Measurements from ENCODE around the gene DSC1.

DNA sequence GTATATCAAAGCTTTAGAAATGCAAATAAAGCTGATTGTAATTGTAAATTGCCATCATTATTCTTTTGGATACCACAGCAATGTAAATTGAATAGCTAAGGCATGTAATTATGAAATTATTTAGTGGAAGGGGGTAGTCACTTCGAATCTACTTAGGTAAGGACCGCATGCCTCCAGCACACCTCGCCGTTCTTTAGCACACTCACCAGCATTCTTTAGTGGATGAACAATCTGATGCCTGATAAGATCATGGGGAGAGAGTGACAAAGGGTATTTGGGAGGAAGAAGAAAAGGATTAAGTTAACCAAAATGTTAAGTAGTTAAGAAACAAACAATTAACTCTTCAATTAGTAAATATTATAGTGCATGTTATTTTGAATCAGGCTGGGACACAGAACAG is 46.4 kb upstream of the DSC1 start:
- TF ChIP-seq, protein P1, sequence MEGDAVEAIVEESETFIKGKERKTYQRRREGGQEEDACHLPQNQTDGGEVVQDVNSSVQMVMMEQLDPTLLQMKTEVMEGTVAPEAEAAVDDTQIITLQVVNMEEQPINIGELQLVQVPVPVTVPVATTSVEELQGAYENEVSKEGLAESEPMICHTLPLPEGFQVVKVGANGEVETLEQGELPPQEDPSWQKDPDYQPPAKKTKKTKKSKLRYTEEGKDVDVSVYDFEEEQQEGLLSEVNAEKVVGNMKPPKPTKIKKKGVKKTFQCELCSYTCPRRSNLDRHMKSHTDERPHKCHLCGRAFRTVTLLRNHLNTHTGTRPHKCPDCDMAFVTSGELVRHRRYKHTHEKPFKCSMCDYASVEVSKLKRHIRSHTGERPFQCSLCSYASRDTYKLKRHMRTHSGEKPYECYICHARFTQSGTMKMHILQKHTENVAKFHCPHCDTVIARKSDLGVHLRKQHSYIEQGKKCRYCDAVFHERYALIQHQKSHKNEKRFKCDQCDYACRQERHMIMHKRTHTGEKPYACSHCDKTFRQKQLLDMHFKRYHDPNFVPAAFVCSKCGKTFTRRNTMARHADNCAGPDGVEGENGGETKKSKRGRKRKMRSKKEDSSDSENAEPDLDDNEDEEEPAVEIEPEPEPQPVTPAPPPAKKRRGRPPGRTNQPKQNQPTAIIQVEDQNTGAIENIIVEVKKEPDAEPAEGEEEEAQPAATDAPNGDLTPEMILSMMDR (IDR thresholded peaks at IDR 0.05; ENCODE audit: poor library complexity) = no peak
- TF ChIP-seq EZH2 (IDR thresholded peaks at IDR 0.05; ENCODE audit: borderline replicate concordance) = no peak

Measured in hepatocyte (in vitro differentiated cells).